Neutrophil (primary cell): ENCODE results near the gene KANSL3.

Experiments used
- H3K27ac ChIP-seq: fragments of 200-600 bp; sonication (generic); 2 replicates; pipeline ENCODE4 v1.5.1; 2016; ENCODE audit warnings: mild to moderate bottlenecking, moderate library complexity
- H3K27me3 ChIP-seq: fragments of 200-600 bp; sonication (generic); 2 replicates; pipeline ENCODE4 v1.6.0; 2016; ENCODE audit warnings: mild to moderate bottlenecking
- H3K36me3 ChIP-seq: fragments of 200-600 bp; sonication (generic); 2 replicates; pipeline ENCODE4 v1.5.1; 2017
- H3K4me1 ChIP-seq, 2 experiments: fragments of 200-600 bp in 1 of 2; sonication (generic) in 1 of 2; 1 replicate in 1 of 2; 2 replicates in 1 of 2; pipeline versions ENCODE4 v1.5.1 to v1.6.1; 2013 to 2016; ENCODE audit warnings: low read depth in 1 of 2, low read length in 1 of 2, mild to moderate bottlenecking in 1 of 2, moderate library complexity in 1 of 2; ENCODE audit not compliant: control insufficient read depth in 1 of 2, insufficient read depth in 1 of 2
- H3K4me3 ChIP-seq, 2 experiments: fragments of 200-600 bp in 1 of 2; sonication (generic) in 1 of 2; 1 replicate in 1 of 2; 2 replicates in 1 of 2; pipeline ENCODE4 v1.5.1; 2013 to 2016; ENCODE audit warnings: low read depth in 1 of 2, low read length in 1 of 2, mild to moderate bottlenecking in 1 of 2, moderate library complexity in 1 of 2
- H3K9me3 ChIP-seq: fragments of 200-600 bp; sonication (generic); 2 replicates; pipeline ENCODE4 v1.5.1; 2016
- CTCF ChIP-seq: fragments of 200-600 bp; sonication (generic); IDR thresholded peaks from 2 replicates; pipeline ENCODE4 v1.5.1; 2016; ENCODE audit warnings: antibody characterized with exemption

Gene KANSL3

GRCh38 chr2:96548558-96549465 is 89.3 kb downstream of the KANSL3 start:
- H3K4me3 ChIP-seq: no peak overlapping the region
- H3K36me3 ChIP-seq: peaks cover 80% of the 10 kb centered on the region
- no peaks in the 10 kb centered on the region for H3K27me3 ChIP-seq
- H3K27ac ChIP-seq: no peak overlapping the region
- no peaks in the 10 kb centered on the region for H3K9me3 ChIP-seq
- no peak for TF ChIP-seq CTCF
- no peaks in the 10 kb centered on the region for H3K4me1 ChIP-seq

- H3K27ac ChIP-seq: no peak overlapping the region
- no peak for TF ChIP-seq CTCF
These were observed 90.4 kb downstream of the KANSL3 start for GRCh38 chr2:96547731-96548171.

GRCh38 chr2:96547203-96547641 is 90.9 kb downstream of the KANSL3 start:
- H3K27me3 ChIP-seq: no peaks in the 10 kb centered on the region
- H3K4me1 ChIP-seq: no peaks in the 10 kb centered on the region
- TF ChIP-seq CTCF: no peak
- H3K4me3 ChIP-seq: no peak overlapping the region
- no peaks in the 10 kb centered on the region for H3K9me3 ChIP-seq
- H3K36me3 ChIP-seq: peaks cover 78% of the 10 kb centered on the region
- no peak overlapping the region for H3K27ac ChIP-seq

More at GRCh38 chr2:96547731-96548171, 90.4 kb downstream of the KANSL3 start:
- Histone ChIP-seq H3K4me1 (no peaks in the 10 kb centered on the region), H3K27me3 (no peaks in the 10 kb centered on the region), H3K9me3 (no peaks in the 10 kb centered on the region), H3K36me3 (peaks cover 78% of the 10 kb centered on the region), H3K4me3 (no peak overlapping the region)

- H3K27ac ChIP-seq: no peak overlapping the region
- peaks cover 75% of the 10 kb centered on the region for H3K36me3 ChIP-seq
These were observed 91.3 kb downstream of the KANSL3 start for GRCh38 chr2:96546797-96547196.

GRCh38 chr2:96546321-96546720 is 91.8 kb downstream of the KANSL3 start:
- H3K27me3 ChIP-seq: no peaks in the 10 kb centered on the region
- no peak overlapping the region for H3K27ac ChIP-seq
- no peaks in the 10 kb centered on the region for H3K4me1 ChIP-seq
- TF ChIP-seq CTCF: no peak
- H3K9me3 ChIP-seq: no peaks in the 10 kb centered on the region
- H3K36me3 ChIP-seq: peaks cover 70% of the 10 kb centered on the region
- H3K4me3 ChIP-seq: no peak overlapping the region

More at GRCh38 chr2:96546797-96547196, 91.3 kb downstream of the KANSL3 start:
- H3K27me3 ChIP-seq: no peaks in the 10 kb centered on the region
- no peak overlapping the region for H3K4me3 ChIP-seq
- H3K9me3 ChIP-seq: no peaks in the 10 kb centered on the region
- H3K4me1 ChIP-seq: no peaks in the 10 kb centered on the region
- no peak for TF ChIP-seq CTCF
